Tibial nerve (tissue), 4 donors: ENCODE measurements around the gene TBC1D10B. TPM values are rescaled to one million over a fixed set of nuclear protein-coding genes. Genes with fewer than 3 reads are reported as not detected.
"Not testable (repeated sequence)": the region's sequence is repeated elsewhere in the genome, so short reads cannot be mapped to it uniquely, and the experiment has no call there.

Source experiments
- DNase-seq, 2 donors: peaks; one replicate each; pipeline ENCODE4 v3.0.0-alpha.2; 2019; ENCODE audit warnings: low spot score in 2 of 2
- H3K27ac ChIP-seq, 4 donors: fragments of 200-600 bp; sonication (generic) in 3 of 4; one replicate each; pipeline ENCODE4 v1.5.1; 2017 to 2019; ENCODE audit warnings: mild to moderate bottlenecking in 1 of 4
- H3K27me3 ChIP-seq, 2 donors: fragments of 200-600 bp; sonication (generic) in 1 of 2; one replicate each; pipeline versions ENCODE4 v1.5.1 to v1.6.0; 2017 to 2019
- H3K36me3 ChIP-seq, 3 donors: fragments of 200-600 bp; sonication (generic); one replicate each; pipeline ENCODE4 v1.5.1; 2018 to 2019
- H3K4me1 ChIP-seq, 4 donors: fragments of 200-600 bp; sonication (generic) in 3 of 4; one replicate each; pipeline ENCODE4 v1.5.1; 2017 to 2019
- H3K4me3 ChIP-seq, 4 donors: fragments of 200-600 bp; sonication (generic) in 3 of 4; one replicate each; pipeline ENCODE4 v1.5.1; 2017 to 2019; ENCODE audit warnings: mild to moderate bottlenecking in 1 of 4, moderate library complexity in 1 of 4
- H3K9me3 ChIP-seq, 4 donors: fragments of 200-600 bp; sonication (generic) in 3 of 4; one replicate each; pipeline ENCODE4 v1.5.1; 2017 to 2019
- CTCF ChIP-seq, 5 experiments: fragments of 200-600 bp in 3 of 5; fragments of 450-650 bp in 2 of 5; sonication (generic) in 3 of 5; IDR thresholded peaks; one replicate each; pipeline ENCODE4 v1.5.1; 2016 to 2019; ENCODE audit warnings: antibody characterized with exemption in 5 of 5, mild to moderate bottlenecking in 3 of 5, moderate library complexity in 2 of 5
- EP300 ChIP-seq, 2 donors: sonication (generic); formaldehyde crosslinking; IDR thresholded peaks; one replicate each; pipeline ENCODE4 v1.6.1; 2017; ENCODE audit warnings: antibody characterized with exemption in 2 of 2, mild to moderate bottlenecking in 1 of 2
- POLR2A ChIP-seq, 2 donors: fragments of 450-650 bp; IDR thresholded peaks; one replicate each; pipeline ENCODE4 v1.6.1; 2017; ENCODE audit warnings: antibody characterized with exemption in 2 of 2, mild to moderate bottlenecking in 2 of 2, moderate library complexity in 2 of 2
- WGBS, 2 donors: methylation state at CpG; one replicate each; pipeline ENCODE4 v1.1.5; 2018; 5-methylcytosine and 5-hydroxymethylcytosine counted together
- total RNA-seq, 4 donors: library from RNA; depleted of rRNA; stranded (reverse); fragments of >200 nt; gene quantifications; one replicate each; pipeline ENCODE4 v1.1.0, GENCODE V29; 2016

Gene TBC1D10B
- total RNA-seq, 4 donors from 2014 or later, result 25.6 to 52.2 (median 31.1) TPM

GRCh38 chr16:30342751-30343490, 27.4 kb downstream of the TBC1D10B start:
- Histone ChIP-seq H3K9me3 (no peaks in the 10 kb centered on the region), H3K4me1 (no peaks in the 10 kb centered on the region), H3K36me3 (no peaks in the 10 kb centered on the region), H3K4me3 (no peak overlapping the region), H3K27me3 (no peaks in the 10 kb centered on the region), H3K27ac (no peak overlapping the region)
- 92 to 94% methylated on average over 28 to 30 of the region's 32 CpGs for WGBS, 2 donors
- no peak for DNase-seq
- no peak for TF ChIP-seq POLR2A (IDR thresholded peaks at IDR 0.05)
- no peak for TF ChIP-seq CTCF (IDR thresholded peaks at IDR 0.05)
- no peak for TF ChIP-seq EP300 (IDR thresholded peaks at IDR 0.05)

- H3K36me3 ChIP-seq, H3K27ac ChIP-seq, H3K9me3 ChIP-seq, H3K27me3 ChIP-seq, H3K4me3 ChIP-seq, DNase-seq, H3K4me1 ChIP-seq: not testable (repeated sequence)
- 94 to 95% methylated on average over 8 of the region's 8 CpGs for WGBS, 2 donors
Observed at GRCh38 chr16:30341971-30342370, 28.3 kb downstream of the TBC1D10B start.

- Histone ChIP-seq H3K4me1 (peaks cover 0 to 6% (median 4%) of the 10 kb centered on the region in 4 donors), H3K4me3 (no peak overlapping the region), H3K36me3 (no peaks in the 10 kb centered on the region), H3K9me3 (no peaks in the 10 kb centered on the region), H3K27ac (no peak overlapping the region), H3K27me3 (no peaks in the 10 kb centered on the region)
- 88 to 91% methylated on average over 11 to 13 of the region's 13 CpGs for WGBS, 2 donors
- no peak for DNase-seq
- TF ChIP-seq POLR2A (IDR thresholded peaks at IDR 0.05), result no peak
- TF ChIP-seq CTCF (IDR thresholded peaks at IDR 0.05), result no peak
- no peak for TF ChIP-seq EP300 (IDR thresholded peaks at IDR 0.05)
Observed at GRCh38 chr16:30340621-30341020, 29.7 kb downstream of the TBC1D10B start.

- DNase-seq, result not testable (repeated sequence)
Observed at GRCh38 chr16:30338715-30339114, 31.6 kb downstream of the TBC1D10B start.

GRCh38 chr16:30337964-30338357, 32.3 kb downstream of the TBC1D10B start:
- H3K9me3 ChIP-seq, H3K4me1 ChIP-seq, DNase-seq, H3K4me3 ChIP-seq, H3K27ac ChIP-seq, H3K36me3 ChIP-seq, H3K27me3 ChIP-seq: not testable (repeated sequence)
- WGBS, 2 donors, result 95 to 97% methylated on average over 10 of the region's 10 CpGs

More at GRCh38 chr16:30338715-30339114, 31.6 kb downstream of the TBC1D10B start:
- not testable (repeated sequence) for H3K27me3 ChIP-seq, H3K9me3 ChIP-seq, H3K36me3 ChIP-seq, H3K4me1 ChIP-seq, H3K4me3 ChIP-seq, H3K27ac ChIP-seq
- WGBS, 2 donors, result 84 to 88% methylated on average over 5 of the region's 5 CpGs

- H3K27me3 ChIP-seq, result no peaks in the 10 kb centered on the region
- peak overlapping the region; percentile 60 to 95 (median 80) for H3K4me3 ChIP-seq
- WGBS, 2 donors, result 42 to 45% methylated on average over 17 of the region's 17 CpGs
- no peaks in the 10 kb centered on the region for H3K36me3 ChIP-seq
- peak overlapping the region in 3 of 4 donors; percentile 93 to 99 (median 97) for H3K27ac ChIP-seq
- no peaks in the 10 kb centered on the region for H3K9me3 ChIP-seq
- peaks cover 0 to 7% (median 5%) of the 10 kb centered on the region in 4 donors for H3K4me1 ChIP-seq
- no peak for DNase-seq
- TF ChIP-seq EP300 (IDR thresholded peaks at IDR 0.05), result no peak
- no peak for TF ChIP-seq CTCF (IDR thresholded peaks at IDR 0.05)
- no peak for TF ChIP-seq POLR2A (IDR thresholded peaks at IDR 0.05)
Observed at GRCh38 chr16:30335598-30336474, 34.5 kb downstream of the TBC1D10B start.
